Panc1 (cell line): ENCODE measurements around the gene FRMD5. TPM values are rescaled to one million over a fixed set of nuclear protein-coding genes. Genes with fewer than 3 reads are reported as not detected.
A peak's percentile ranks its signal among the peaks of the same experiment; 100 is the strongest.

Experiments used
- ATAC-seq: fragments of 200-7000 bp; cut with Tn5 transposase; 2 replicates; pipeline ENCODE4 v1.9.1; 2020; ENCODE audit warnings: mild to moderate bottlenecking, moderate library complexity
- BruUV-seq: library from RNA; stranded (reverse); fragments of 400-500 nt; replicated peaks from 2 replicates; lab custom pipeline; 2021; lab: Mats Ljungman, UMichigan
- CTCF ChIA-PET: fragments of 300-600 bp; sonication (Branson Sonifier 250); formaldehyde crosslinking; loops from one replicate; lab custom pipeline; 2022; ENCODE audit warnings: antibody characterized with exemption; lab: Charles Lee
- POLR2A ChIA-PET: fragments of 300-600 bp; sonication (Branson Sonifier 250); formaldehyde crosslinking; loops from one replicate; lab custom pipeline; 2022; ENCODE audit warnings: antibody characterized with exemption; lab: Charles Lee
- DNase-seq: peaks from one replicate; pipeline ENCODE4 v3.0.0-alpha.2; 2010; ENCODE audit warnings: low read depth, low spot score
- H3K27ac ChIP-seq: 2 replicates; pipeline ENCODE4 v1.5.1; 2011; ENCODE audit warnings: mild to moderate bottlenecking, low read length, inconsistent platforms
- H3K27me3 ChIP-seq: fragments of 200-500 bp; sonication (Bioruptor generic); 2 replicates; pipeline ENCODE4 v1.6.0; 2014; ENCODE audit warnings: low read length, inconsistent platforms; ENCODE audit not compliant: control insufficient read depth, insufficient read depth
- H3K36me3 ChIP-seq: fragments of 200-500 bp; sonication (Bioruptor generic); 2 replicates; pipeline ENCODE4 v1.5.1; 2014; ENCODE audit warnings: inconsistent platforms, mild to moderate bottlenecking, low read length, moderate library complexity; ENCODE audit not compliant: control insufficient read depth, insufficient read depth
- H3K4me1 ChIP-seq: 2 replicates; pipeline ENCODE4 v1.5.1; 2011; ENCODE audit warnings: inconsistent platforms, mild to moderate bottlenecking, low read length, moderate library complexity; ENCODE audit not compliant: control insufficient read depth, insufficient read depth
- H3K4me3 ChIP-seq, 2 experiments: 2 replicates each; pipeline ENCODE4 v1.5.1; 2011 to 2012; ENCODE audit warnings: low read depth in 2 of 2, low read length in 2 of 2, mild to moderate bottlenecking in 2 of 2, inconsistent platforms in 1 of 2, moderate library complexity in 1 of 2
- H3K9me3 ChIP-seq: fragments of 200-500 bp; sonication (Bioruptor generic); 2 replicates; pipeline ENCODE4 v1.5.1; 2014; ENCODE audit warnings: low read depth, mild to moderate bottlenecking, inconsistent platforms, low read length, moderate library complexity; ENCODE audit not compliant: control insufficient read depth, insufficient read depth
- POLR2AphosphoS5 ChIP-seq: IDR thresholded peaks from 2 replicates; pipeline ENCODE4 v1.6.1; 2012; ENCODE audit warnings: mild to moderate bottlenecking, low read depth, low read length, moderate library complexity
- SIN3A ChIP-seq: IDR thresholded peaks from 2 replicates; pipeline ENCODE4 v1.6.1; 2012; ENCODE audit warnings: low read depth, mild to moderate bottlenecking, low read length, moderate library complexity, borderline replicate concordance; ENCODE audit not compliant: insufficient read depth
- TCF7L2 ChIP-seq: IDR thresholded peaks from 2 replicates; pipeline ENCODE4 v1.6.1; 2011; ENCODE audit warnings: mild to moderate bottlenecking, low read depth, low read length, inconsistent platforms
- in situ Hi-C: cut with HindIII; loops from 2 replicates; pipeline ENCODE4 v1.10.0; 2016; ENCODE audit warnings: low sequenced_read_pairs, low pct_unique_long_range_greater_than_20kb
- intact Hi-C: fragments of 100-400 bp; cut with micrococcal nuclease; formaldehyde crosslinking; loops from one replicate; pipeline ENCODE4 v1.10.0; 2022; ENCODE audit not compliant: unreplicated experiment
- total RNA-seq: library from RNA; stranded (reverse); gene quantifications from one replicate; pipeline ENCODE4 v1.2.1, GENCODE V29; 2021; ENCODE audit not compliant: unreplicated experiment
- TF ChIP-seq, protein P1 (sequence below): fragments of 450-650 bp; IDR thresholded peaks from 2 replicates; pipeline ENCODE4 v1.5.1; 2017; ENCODE audit warnings: mild to moderate bottlenecking
- TF ChIP-seq, protein P2 (sequence below), 2 experiments: IDR thresholded peaks; 2 replicates each; pipeline ENCODE4 v1.6.1; 2011 to 2012; ENCODE audit warnings: low read depth in 2 of 2, control low read depth in 1 of 2, low read length in 1 of 2, mild to moderate bottlenecking in 1 of 2, moderate library complexity in 1 of 2; ENCODE audit not compliant: insufficient read depth in 1 of 2

FRMD5 gene
- total RNA-seq, 1 experiment from 2014 or later, result 18.3 TPM

GRCh38 chr15:44099671-44100070 is 95.4 kb downstream of the FRMD5 start:
- intact Hi-C loops, result no loop called here
- no peaks in the 10 kb centered on the region for H3K9me3 ChIP-seq
- DNase-seq, result no peak
- peaks cover 43% of the 10 kb centered on the region for H3K4me1 ChIP-seq
- CTCF ChIA-PET, result interaction anchor here (0.7 kb wide), 1 partner anchor 96 kb away, joined by 3 read pairs; no protein-coding TSS in a partner anchor
- H3K36me3 ChIP-seq, result no peaks in the 10 kb centered on the region
- TF ChIP-seq, protein P1, sequence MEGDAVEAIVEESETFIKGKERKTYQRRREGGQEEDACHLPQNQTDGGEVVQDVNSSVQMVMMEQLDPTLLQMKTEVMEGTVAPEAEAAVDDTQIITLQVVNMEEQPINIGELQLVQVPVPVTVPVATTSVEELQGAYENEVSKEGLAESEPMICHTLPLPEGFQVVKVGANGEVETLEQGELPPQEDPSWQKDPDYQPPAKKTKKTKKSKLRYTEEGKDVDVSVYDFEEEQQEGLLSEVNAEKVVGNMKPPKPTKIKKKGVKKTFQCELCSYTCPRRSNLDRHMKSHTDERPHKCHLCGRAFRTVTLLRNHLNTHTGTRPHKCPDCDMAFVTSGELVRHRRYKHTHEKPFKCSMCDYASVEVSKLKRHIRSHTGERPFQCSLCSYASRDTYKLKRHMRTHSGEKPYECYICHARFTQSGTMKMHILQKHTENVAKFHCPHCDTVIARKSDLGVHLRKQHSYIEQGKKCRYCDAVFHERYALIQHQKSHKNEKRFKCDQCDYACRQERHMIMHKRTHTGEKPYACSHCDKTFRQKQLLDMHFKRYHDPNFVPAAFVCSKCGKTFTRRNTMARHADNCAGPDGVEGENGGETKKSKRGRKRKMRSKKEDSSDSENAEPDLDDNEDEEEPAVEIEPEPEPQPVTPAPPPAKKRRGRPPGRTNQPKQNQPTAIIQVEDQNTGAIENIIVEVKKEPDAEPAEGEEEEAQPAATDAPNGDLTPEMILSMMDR, result no peak
- TF ChIP-seq SIN3A (no peak), POLR2AphosphoS5 (no peak), TCF7L2 (no peak)
- TF ChIP-seq, protein P2, sequence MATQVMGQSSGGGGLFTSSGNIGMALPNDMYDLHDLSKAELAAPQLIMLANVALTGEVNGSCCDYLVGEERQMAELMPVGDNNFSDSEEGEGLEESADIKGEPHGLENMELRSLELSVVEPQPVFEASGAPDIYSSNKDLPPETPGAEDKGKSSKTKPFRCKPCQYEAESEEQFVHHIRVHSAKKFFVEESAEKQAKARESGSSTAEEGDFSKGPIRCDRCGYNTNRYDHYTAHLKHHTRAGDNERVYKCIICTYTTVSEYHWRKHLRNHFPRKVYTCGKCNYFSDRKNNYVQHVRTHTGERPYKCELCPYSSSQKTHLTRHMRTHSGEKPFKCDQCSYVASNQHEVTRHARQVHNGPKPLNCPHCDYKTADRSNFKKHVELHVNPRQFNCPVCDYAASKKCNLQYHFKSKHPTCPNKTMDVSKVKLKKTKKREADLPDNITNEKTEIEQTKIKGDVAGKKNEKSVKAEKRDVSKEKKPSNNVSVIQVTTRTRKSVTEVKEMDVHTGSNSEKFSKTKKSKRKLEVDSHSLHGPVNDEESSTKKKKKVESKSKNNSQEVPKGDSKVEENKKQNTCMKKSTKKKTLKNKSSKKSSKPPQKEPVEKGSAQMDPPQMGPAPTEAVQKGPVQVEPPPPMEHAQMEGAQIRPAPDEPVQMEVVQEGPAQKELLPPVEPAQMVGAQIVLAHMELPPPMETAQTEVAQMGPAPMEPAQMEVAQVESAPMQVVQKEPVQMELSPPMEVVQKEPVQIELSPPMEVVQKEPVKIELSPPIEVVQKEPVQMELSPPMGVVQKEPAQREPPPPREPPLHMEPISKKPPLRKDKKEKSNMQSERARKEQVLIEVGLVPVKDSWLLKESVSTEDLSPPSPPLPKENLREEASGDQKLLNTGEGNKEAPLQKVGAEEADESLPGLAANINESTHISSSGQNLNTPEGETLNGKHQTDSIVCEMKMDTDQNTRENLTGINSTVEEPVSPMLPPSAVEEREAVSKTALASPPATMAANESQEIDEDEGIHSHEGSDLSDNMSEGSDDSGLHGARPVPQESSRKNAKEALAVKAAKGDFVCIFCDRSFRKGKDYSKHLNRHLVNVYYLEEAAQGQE (IDR thresholded peaks at IDR 0.05; ENCODE audit: insufficient read depth in 1 of 2, low read depth in 2 of 2, low read length in 1 of 2), result no peak
- BruUV-seq, result no TSS peak
- in situ Hi-C loops, result no loop called here
- H3K27ac ChIP-seq, result peak overlapping the region; percentile 5; the same call in 1 of the 2 replicates
- POLR2A ChIA-PET, result no interaction called here
- H3K4me3 ChIP-seq, result no peak overlapping the region
- no peaks in the 10 kb centered on the region for H3K27me3 ChIP-seq
- no peak for ATAC-seq

- TF ChIP-seq, protein P2 (IDR thresholded peaks at IDR 0.05; ENCODE audit: insufficient read depth in 1 of 2, low read depth in 2 of 2, low read length in 1 of 2), result no peak
- TF ChIP-seq, protein P1, result no peak
- TF ChIP-seq POLR2AphosphoS5 (no peak), SIN3A (no peak), TCF7L2 (no peak)
- DNase-seq (no peak), ATAC-seq (no peak; the same call in 1 of the 2 replicates)
- in situ Hi-C loops, result no loop called here
- Histone ChIP-seq H3K27me3 (no peaks in the 10 kb centered on the region), H3K4me1 (peaks cover 32% of the 10 kb centered on the region), H3K27ac (0 out of 2 replicates have a peak overlapping the region, but pooled peaks have one; percentile 40), H3K36me3 (no peaks in the 10 kb centered on the region), H3K9me3 (no peaks in the 10 kb centered on the region), H3K4me3 (no peak overlapping the region)
- intact Hi-C loops, result no loop called here
- POLR2A ChIA-PET, result no interaction called here
- no TSS peak for BruUV-seq
- CTCF ChIA-PET, result interaction anchor here (0.6 kb wide), 1 partner anchor 57 kb away, joined by 4 read pairs; no protein-coding TSS in a partner anchor
Observed at GRCh38 chr15:44097552-44097951, 97.5 kb downstream of the FRMD5 start.
